HG03064 (cell line): ENCODE data around the gene AGA.

ENCODE experiments used
- ATAC-seq: cut with Tn5 transposase; IDR thresholded peaks from one replicate; pipeline ENCODE4 v1.9.1; 2021; ENCODE audit warnings: low read depth; ENCODE audit not compliant: unreplicated experiment

The AGA gene

DNA sequence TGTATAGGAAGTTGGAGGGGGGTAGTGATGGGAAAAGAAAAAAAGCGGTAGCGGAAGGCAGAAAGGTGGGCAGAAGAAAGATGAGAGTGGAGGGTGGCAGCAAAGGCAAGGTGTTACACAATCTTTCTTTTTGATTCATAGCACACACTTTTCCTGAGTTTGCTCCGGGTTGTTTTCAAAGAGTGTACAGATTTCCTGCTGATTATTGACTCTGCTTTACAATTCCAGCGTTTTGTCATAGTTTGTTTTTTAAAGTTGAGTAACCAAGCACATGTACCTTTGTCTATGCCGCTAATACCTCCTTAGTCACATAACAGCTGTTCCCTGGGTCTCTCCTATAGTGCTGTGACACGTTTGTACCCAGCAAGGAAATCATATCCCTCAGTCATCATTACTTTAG, 50.3 kb downstream of the AGA start:
- no peak for ATAC-seq

DNA sequence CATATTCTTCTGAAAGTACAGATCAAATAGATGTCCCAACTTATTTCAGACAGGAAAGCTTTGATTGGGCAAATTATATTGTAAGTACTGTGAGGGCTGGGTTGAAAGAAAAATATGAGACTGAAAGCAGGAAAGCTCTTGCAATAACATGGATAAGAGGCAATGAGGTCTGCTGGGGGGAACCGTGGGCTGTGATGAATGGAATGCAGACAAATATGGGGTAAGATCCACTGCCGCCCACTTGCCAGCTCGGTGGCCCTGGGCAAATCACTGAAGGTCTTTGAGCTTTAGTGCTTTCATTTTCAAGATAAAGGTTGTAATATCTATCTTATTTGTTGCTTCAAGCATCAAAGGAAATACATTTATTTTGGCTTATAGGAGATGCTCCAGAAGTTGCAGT, 51.0 kb downstream of the AGA start:
- no peak for ATAC-seq

DNA sequence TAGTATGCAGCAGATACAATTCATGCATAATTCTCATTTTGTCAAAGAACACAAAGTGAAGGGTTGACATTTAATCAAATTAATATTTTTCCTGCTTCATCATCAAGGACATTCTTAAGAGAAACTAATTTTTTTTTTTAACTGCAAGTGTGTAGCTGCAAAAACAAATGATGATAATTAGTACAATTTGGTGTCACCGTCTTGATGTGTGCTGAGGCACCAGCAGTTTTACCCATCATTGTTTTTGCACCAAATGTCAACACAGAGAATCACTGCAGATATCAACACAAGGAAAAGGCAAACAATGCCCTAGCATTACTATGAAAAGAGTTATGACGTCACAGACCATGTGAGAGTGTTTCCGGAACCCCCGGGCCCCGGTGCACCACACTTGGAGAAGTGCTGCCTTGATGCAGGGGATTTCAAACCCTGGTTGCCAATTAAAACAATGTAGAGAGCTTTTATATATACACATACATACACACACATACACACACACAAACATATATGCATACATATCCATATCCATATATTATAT, 55.9 kb downstream of the AGA start:
- ATAC-seq = no peak

DNA sequence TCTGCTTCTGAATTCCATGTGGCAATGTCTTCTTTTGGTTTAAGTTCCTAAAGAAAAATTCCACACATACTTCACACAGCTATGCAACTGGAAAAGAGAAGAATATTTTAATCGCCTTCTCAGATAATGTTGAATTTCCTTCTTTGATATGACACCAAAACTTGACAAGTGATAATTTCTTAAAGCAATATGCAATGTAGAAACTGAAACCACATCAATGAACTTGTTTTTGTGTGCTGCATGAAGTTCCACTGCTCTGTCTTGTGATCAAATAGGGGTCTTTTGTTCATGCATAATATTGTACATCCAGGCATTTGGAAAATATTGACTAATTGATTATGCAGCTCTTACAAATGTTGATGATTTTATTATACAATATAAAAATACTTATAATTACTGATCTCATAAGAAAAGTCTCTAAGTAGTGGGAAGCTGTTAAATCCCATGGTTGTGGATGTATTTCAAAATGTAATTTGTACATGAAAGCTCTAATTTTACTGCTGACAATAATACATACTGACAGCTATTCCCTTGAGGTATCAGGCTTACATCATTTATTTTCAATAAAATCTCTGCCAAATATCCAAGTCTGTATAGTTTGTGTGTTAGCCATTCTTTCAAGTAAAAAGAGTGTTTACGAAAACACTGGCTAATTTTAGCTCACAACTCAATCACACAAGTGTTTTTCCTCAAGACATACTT, 56.5 kb downstream of the AGA start:
- no peak for ATAC-seq

DNA sequence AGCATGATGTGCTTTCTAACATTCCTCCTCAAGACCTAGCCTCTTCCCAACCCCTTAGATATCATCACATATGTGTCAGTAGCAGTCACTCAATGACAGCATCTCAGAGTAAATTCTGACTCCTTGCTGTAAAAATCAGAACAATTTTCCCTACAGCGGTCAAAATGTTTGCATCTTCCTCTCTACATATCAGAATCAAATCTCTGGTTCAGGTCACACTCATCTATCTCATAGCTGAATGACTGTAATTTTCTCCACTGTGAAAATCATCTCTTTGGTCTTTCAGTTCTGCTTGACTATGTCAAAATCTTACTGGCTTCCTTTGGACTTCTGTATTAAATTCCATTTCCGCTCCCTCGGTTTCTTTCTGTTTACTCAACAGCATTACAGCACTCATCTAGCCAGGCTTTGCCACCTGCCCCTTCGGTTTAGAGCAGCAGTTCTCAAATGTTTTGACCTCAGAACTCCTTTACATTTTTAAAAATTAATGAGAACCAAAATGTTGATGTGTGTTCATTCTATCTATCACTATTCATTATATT, 57.3 kb downstream of the AGA start:
- ATAC-seq = no peak

DNA sequence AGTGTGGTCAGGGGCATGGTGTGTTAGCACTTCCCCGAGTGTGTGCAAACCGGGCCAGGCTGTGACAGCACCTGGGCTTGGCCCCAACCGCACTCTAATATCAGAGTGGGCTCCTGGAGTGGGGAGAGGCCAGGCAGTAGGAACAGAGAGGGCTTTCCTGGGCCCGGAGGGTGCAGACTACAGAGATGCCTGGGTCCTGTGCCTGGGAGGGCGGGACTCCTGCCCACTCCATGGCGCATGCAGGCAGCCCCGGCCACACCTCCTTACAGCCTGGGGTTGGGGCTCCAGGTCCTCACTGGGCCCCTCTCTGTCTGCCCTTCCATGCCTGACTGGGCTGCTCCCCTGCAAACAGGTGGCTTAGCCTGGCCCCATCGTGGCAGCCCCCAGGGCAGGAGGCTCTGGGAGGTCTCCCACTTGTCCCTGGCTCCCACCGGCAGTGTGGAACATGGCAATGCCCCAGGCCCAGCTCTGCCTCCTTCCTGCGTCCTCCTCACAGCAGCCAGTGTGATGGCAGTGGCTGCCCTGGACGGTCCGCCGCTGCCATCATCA, 60.4 kb downstream of the AGA start:
- no peak for ATAC-seq
